GM12878 (cell line): ENCODE results near the gene VANGL2. TPM values are rescaled to one million over a fixed set of nuclear protein-coding genes. Genes with fewer than 3 reads are reported as not detected.

ENCODE experiments used
- ATAC-seq: fragments of 200-7000 bp; cut with Tn5 transposase; 3 replicates; pipeline ENCODE4 v1.9.1; 2020; ENCODE audit warnings: mild to moderate bottlenecking, moderate library complexity
- BruUV-seq: library from RNA; stranded (reverse); fragments of 400-500 nt; replicated peaks from 2 replicates; lab custom pipeline; 2021; lab: Mats Ljungman, UMichigan
- CTCF ChIA-PET: fragments of 300-600 bp; sonication (Branson Sonifier 250); formaldehyde crosslinking; extraction: SDS; loops from one replicate; lab custom pipeline; 2021; ENCODE audit warnings: inconsistent platforms; lab: Yijun Ruan, JAX
- POLR2A ChIA-PET: fragments of 350-600 bp; formaldehyde crosslinking; extraction: SDS; loops from one replicate; lab custom pipeline; 2021; ENCODE audit warnings: inconsistent platforms; lab: Charles Lee
- RAD21 ChIA-PET: fragments of 300-600 bp; sonication (Branson Sonifier 250); formaldehyde crosslinking; loops from one replicate; lab custom pipeline; 2023; ENCODE audit warnings: antibody characterized with exemption; ENCODE audit not compliant: unreplicated experiment; lab: Charles Lee
- SMC1A ChIA-PET: fragments of 300-600 bp; sonication (Branson Sonifier 250); formaldehyde crosslinking; loops from one replicate; lab custom pipeline; 2023; ENCODE audit not compliant: unreplicated experiment, uncharacterized antibody; lab: Charles Lee
- DNase-seq: peaks from one replicate; pipeline ENCODE4 v3.0.0-alpha.2; 2011; ENCODE audit warnings: low read depth, low spot score
- FAIRE-seq: peaks from 3 replicates; lab custom pipeline; 2011; peaks lifted over from hg19 to GRCh38; lab: Jason Lieb, UNC
- H2AFZ ChIP-seq: 2 replicates; pipeline ENCODE4 v1.6.0; 2011; ENCODE audit warnings: low read depth, low read length, control low read depth; ENCODE audit not compliant: control insufficient read depth
- H3K27ac ChIP-seq: 2 replicates; pipeline ENCODE4 v1.5.1; 2011; ENCODE audit warnings: control low read depth; ENCODE audit not compliant: control insufficient read depth, insufficient read depth
- H3K27me3 ChIP-seq, 2 experiments: replicated peaks in 1 of 2; 2 replicates each; pipeline versions ENCODE4 v1.6.0 to v1.6.1; 2011; ENCODE audit warnings: low read length in 1 of 2; ENCODE audit not compliant: control insufficient read depth in 2 of 2, insufficient read depth in 2 of 2
- H3K36me3 ChIP-seq, 2 experiments: 2 replicates each; pipeline ENCODE4 v1.5.1; 2011; ENCODE audit warnings: low read length in 1 of 2; ENCODE audit not compliant: control insufficient read depth in 2 of 2, insufficient read depth in 2 of 2
- H3K4me1 ChIP-seq: 2 replicates; pipeline ENCODE4 v1.6.1; 2011; ENCODE audit warnings: mild to moderate bottlenecking, low read length, moderate library complexity, mixed read lengths; ENCODE audit not compliant: control insufficient read depth, insufficient read depth
- H3K4me2 ChIP-seq: 2 replicates; pipeline ENCODE4 v1.6.0; 2011; ENCODE audit warnings: control low read depth; ENCODE audit not compliant: control insufficient read depth, insufficient read depth
- H3K4me3 ChIP-seq: fragments of 200-600 bp; sonication (generic); 2 replicates; pipeline ENCODE4 v1.5.1; 2016
- H3K79me2 ChIP-seq: 2 replicates; pipeline ENCODE4 v1.6.0; 2011; ENCODE audit warnings: low read length; ENCODE audit not compliant: control insufficient read depth, insufficient read depth
- H3K9ac ChIP-seq: 2 replicates; pipeline ENCODE4 v1.8.0; 2011; ENCODE audit warnings: low read length, control low read depth, mixed read lengths; ENCODE audit not compliant: control insufficient read depth, insufficient read depth
- H3K9me3 ChIP-seq: replicated peaks from 3 replicates; pipeline ENCODE4 v1.5.1; 2011; ENCODE audit warnings: mild to moderate bottlenecking, low read length; ENCODE audit not compliant: control insufficient read depth, insufficient read depth
- H4K20me1 ChIP-seq: 2 replicates; pipeline ENCODE4 v1.6.0; 2011; ENCODE audit not compliant: control insufficient read depth, insufficient read depth
- ASH2L ChIP-seq: fragments of 300-600, 200-600 bp; sonication (generic); IDR thresholded peaks from 2 replicates; pipeline ENCODE4 v1.6.1; 2017; ENCODE audit warnings: low read depth, mild to moderate bottlenecking, borderline replicate concordance
- E2F8 ChIP-seq: fragments of 450-650 bp; IDR thresholded peaks from 2 replicates; pipeline ENCODE4 v1.6.1; 2018; ENCODE audit warnings: mild to moderate bottlenecking, low read depth, moderate library complexity; ENCODE audit not compliant: partially characterized antibody
- FOS ChIP-seq: IDR thresholded peaks from 3 replicates; pipeline ENCODE4 v1.6.1; 2011; ENCODE audit warnings: borderline replicate concordance; ENCODE audit not compliant: insufficient read length; ENCODE audit errors: extremely low read depth
- IRF3 ChIP-seq: fragments of 450-650 bp; IDR thresholded peaks from 2 replicates; pipeline ENCODE4 v1.6.1; 2014; ENCODE audit warnings: mild to moderate bottlenecking
- NR2C1 ChIP-seq: fragments of 450-650 bp; IDR thresholded peaks from 2 replicates; pipeline ENCODE4 v1.6.1; 2017; ENCODE audit warnings: antibody characterized with exemption, mild to moderate bottlenecking, moderate library complexity
- NRF1 ChIP-seq: conservative IDR thresholded peaks from 2 replicates; pipeline ENCODE4 v1.6.1; 2011; ENCODE audit warnings: mild to moderate bottlenecking, low read depth, low read length, improper control_type of control experiment
- PBX3 ChIP-seq: IDR thresholded peaks from 2 replicates; pipeline ENCODE4 v1.6.1; 2011; ENCODE audit warnings: mild to moderate bottlenecking, low read depth, low read length, moderate library complexity; ENCODE audit not compliant: insufficient replicate concordance
- SMARCA5 ChIP-seq: fragments of 450-650 bp; IDR thresholded peaks from 2 replicates; pipeline ENCODE4 v1.6.1; 2017; ENCODE audit warnings: mild to moderate bottlenecking
- SPI1 ChIP-seq: IDR thresholded peaks from 2 replicates; pipeline ENCODE4 v1.6.1; 2011; ENCODE audit warnings: low read depth, mild to moderate bottlenecking, low read length, moderate library complexity, borderline replicate concordance; ENCODE audit not compliant: insufficient read depth
- TBL1XR1 ChIP-seq: IDR thresholded peaks from 2 replicates; pipeline ENCODE4 v1.6.1; 2012; ENCODE audit warnings: low read depth, low read length, improper control_type of control experiment
- WGBS: methylation state at CpG from one replicate; pipeline ENCODE4 v1.1.6; 2016; ENCODE audit warnings: low lambda C conversion rate; ENCODE audit not compliant: insufficient replicate concordance, insufficient coverage; ENCODE audit errors: missing lambda C conversion rate; 5-methylcytosine and 5-hydroxymethylcytosine counted together
- in situ Hi-C: fragments of 300-500 bp; cut with MboI; formaldehyde crosslinking; loops from 9 replicates; pipeline ENCODE4 v1.14.3; 2018; ENCODE audit warnings: mixed read lengths
- intact Hi-C: fragments of 100-400 bp; cut with micrococcal nuclease; formaldehyde crosslinking; loops from one replicate; pipeline ENCODE4 v1.14.2; 2022; ENCODE audit not compliant: unreplicated experiment
- polyA plus RNA-seq, 11 experiments: library from polyadenylated mRNA; depleted of rRNA in 4 of 11; unstranded in 6 of 11; stranded (reverse) in 5 of 11; fragments of >200 nt; fragmentation: Nextera tagmentation in 4 of 11; fragmentation: Illumina TruSeq in 1 of 11; extraction: Ambion mirVana in 4 of 11; extraction: Trizol in 1 of 11; gene quantifications; 1 replicate in 1 of 11; 2 replicates in 10 of 11; pipeline versions ENCODE4 v1.2.1 to v1.2.3, GENCODE V29; 2011 to 2016; ENCODE audit warnings: inconsistent platforms in 2 of 11, missing spikeins in 2 of 11, low read depth in 1 of 11
- total RNA-seq, 4 experiments: library from RNA; depleted of rRNA in 3 of 4; stranded (reverse); fragments of >200 nt in 3 of 4; fragmentation: Illumina TruSeq in 1 of 4; extraction: Trizol in 1 of 4; gene quantifications; 2 replicates each; pipeline versions ENCODE4 v1.2.1 to v1.2.3, GENCODE V29; 2013 to 2021

VANGL2 gene
- total and polyA plus RNA-seq, 10 of the 15 experiments (the other 5 are each of a cell fraction or from before 2014, with no cell fraction given), result 0.10 to 5.0 (median 0.27) TPM

- DNase-seq (no peak), ATAC-seq (no peak), FAIRE-seq (no peak)
- Histone ChIP-seq H3K27ac (no peak overlapping the region), H3K4me1 (no peaks in the 10 kb centered on the region), H3K4me2 (no peak overlapping the region), H3K36me3 (no peaks in the 10 kb centered on the region), H3K27me3 (no peaks in the 10 kb centered on the region; a peak in 1 of 4 replicates), H3K9ac (no peak overlapping the region), H2AFZ (no peak overlapping the region), H3K79me2 (no peaks in the 10 kb centered on the region), H3K4me3 (no peak overlapping the region), H4K20me1 (no peaks in the 10 kb centered on the region), H3K9me3 (no peaks in the 10 kb centered on the region)
- intact Hi-C loops, result no loop called here
- WGBS, result 26% methylated on average over 4 of the region's 4 CpGs
- TF ChIP-seq FOS (no peak), PBX3 (no peak), TBL1XR1 (no peak), NR2C1 (no peak)
- no TSS peak for BruUV-seq
- RAD21 ChIA-PET, result no interaction called here
- SMC1A ChIA-PET, result interaction anchor here (0.5 to 1.4 kb wide), 3 partner anchors 9 to 33 kb away, joined by 3 to 4 read pairs (median 3); no protein-coding TSS in a partner anchor
- POLR2A ChIA-PET, result no interaction called here
- CTCF ChIA-PET, result interaction anchor here (0.6 to 1.1 kb wide), 2 partner anchors 401 to 575 kb away, joined by 3 read pairs; no protein-coding TSS in a partner anchor
- in situ Hi-C loops, result loop anchor here (25.0 kb wide), 1 partner anchor 553 kb away; the partner anchor contains the start of gene ITLN2
Measured at GRCh38 chr1:160408864-160409263, 8.5 kb downstream of the VANGL2 start.

- 47% methylated on average over 5 of the region's 5 CpGs for WGBS
- ChIA-PET RAD21 (no interaction called here), CTCF (interaction anchor here (1.1 kb wide), 1 partner anchor 402 kb away, joined by 3 read pairs; no protein-coding TSS in a partner anchor), POLR2A (no interaction called here), SMC1A (interaction anchor here (0.7 to 1.4 kb wide), 2 partner anchors 12 to 140 kb away, joined by 3 read pairs; no protein-coding TSS in a partner anchor)
- FAIRE-seq (no peak), DNase-seq (no peak), ATAC-seq (peak; percentile 12; the same call in 1 of the 3 replicates)
- H3K79me2 ChIP-seq, result no peaks in the 10 kb centered on the region
- in situ Hi-C loops (loop anchor here (25.0 kb wide), 1 partner anchor 553 kb away; the partner anchor contains the start of gene ITLN2), intact Hi-C loops (no loop called here)
- no peak overlapping the region for H2AFZ ChIP-seq
- H3K36me3 ChIP-seq, result no peaks in the 10 kb centered on the region
- H3K27me3 ChIP-seq, result no peaks in the 10 kb centered on the region; a peak in 1 of 4 replicates
- H3K27ac ChIP-seq, result no peak overlapping the region
- no peaks in the 10 kb centered on the region for H3K4me1 ChIP-seq
- H3K9ac ChIP-seq, result no peak overlapping the region
- no TSS peak for BruUV-seq
- H3K4me2 ChIP-seq, result no peak overlapping the region
- H3K4me3 ChIP-seq, result no peak overlapping the region
- no peaks in the 10 kb centered on the region for H4K20me1 ChIP-seq
- H3K9me3 ChIP-seq, result no peaks in the 10 kb centered on the region
- TF ChIP-seq SPI1 (no peak), E2F8 (no peak), SMARCA5 (no peak), NRF1 (no peak), IRF3 (no peak), ASH2L (no peak)
Measured at GRCh38 chr1:160409486-160409885, 9.1 kb downstream of the VANGL2 start.
